IPS-11a (cell line): ENCODE results near the gene ETAA1.
A peak's percentile ranks its signal among the peaks of the same experiment; 100 is the strongest.

ENCODE experiments used
- H3K4me3 ChIP-seq: one replicate; pipeline ENCODE4 v1.5.1; 2013; ENCODE audit warnings: low read depth, low read length, control low read depth

The ETAA1 gene

DNA sequence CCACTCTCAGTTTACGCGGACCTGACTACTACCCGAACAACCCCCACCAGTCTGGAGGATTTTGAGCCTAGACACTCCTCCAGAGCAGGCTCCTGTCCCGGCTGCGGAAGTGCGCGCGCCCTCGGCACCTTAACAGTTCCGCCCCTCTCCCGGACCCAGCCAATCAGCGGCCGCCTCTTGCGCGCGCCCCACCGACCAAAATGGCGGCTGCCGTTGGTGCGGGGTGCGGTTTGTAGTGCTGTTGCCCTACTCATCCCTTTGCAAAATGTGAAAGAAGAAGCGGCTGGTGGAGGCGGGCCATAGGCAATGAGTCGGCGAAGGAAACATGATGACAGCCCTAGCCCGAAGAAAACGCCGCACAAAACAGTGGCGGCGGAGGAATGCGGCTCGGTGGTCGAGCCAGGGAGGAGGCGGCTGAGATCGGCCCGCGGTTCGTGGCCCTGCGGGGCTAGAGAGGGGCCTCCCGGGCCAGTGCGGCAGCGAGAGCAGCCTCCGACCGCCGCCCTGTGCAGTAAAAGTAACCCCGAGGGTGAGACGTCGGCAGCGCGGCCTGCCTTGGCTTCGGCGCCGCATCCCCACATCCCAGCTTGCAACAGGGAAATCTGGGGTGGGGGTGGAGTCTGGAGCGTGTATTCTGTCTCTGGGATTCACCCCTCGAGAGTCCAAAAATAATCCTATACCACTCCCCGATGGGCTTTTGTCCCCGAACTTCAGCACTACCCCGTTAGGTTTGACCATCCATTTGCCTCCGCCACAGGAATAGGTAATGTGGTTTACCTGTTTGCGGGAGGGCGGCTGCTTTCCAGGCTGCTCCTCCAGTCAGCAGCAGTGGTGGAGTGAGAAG lies at the start of gene ETAA1:
ETAA1 (plus strand) TSS at position 191 of the 844 bp plus-strand sequence; CDS start at position 307, 116 bp downstream.
- peak within 1 kb of the TSS; percentile 85 for H3K4me3 ChIP-seq

DNA sequence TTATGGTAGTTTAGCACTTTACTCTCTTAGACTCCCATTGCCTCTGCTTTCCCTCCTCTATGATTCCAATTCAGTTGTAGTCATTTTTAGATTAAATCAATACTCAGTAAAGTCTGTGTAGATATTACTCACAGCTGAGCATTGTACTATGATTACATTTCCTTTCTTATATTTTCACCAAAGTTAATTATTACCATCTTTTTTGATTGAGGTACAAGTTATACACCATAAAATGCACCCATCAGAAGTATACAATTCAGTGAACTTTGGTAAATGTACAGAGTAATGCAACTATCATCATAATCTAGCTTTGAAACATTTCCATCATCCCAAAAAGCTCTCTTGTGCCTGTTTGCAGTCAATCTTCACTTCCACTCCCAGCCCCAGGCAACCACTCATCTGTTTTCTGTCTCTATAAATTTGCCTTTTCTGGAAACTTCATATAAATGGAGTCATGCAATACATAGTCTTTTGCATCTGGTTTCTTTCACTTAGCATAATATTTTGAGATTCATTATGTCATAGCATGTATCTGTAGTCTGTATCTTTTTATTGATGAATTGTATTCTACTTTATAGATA lies 30.2 kb upstream of the ETAA1 start:
- no peak overlapping the region for H3K4me3 ChIP-seq

DNA sequence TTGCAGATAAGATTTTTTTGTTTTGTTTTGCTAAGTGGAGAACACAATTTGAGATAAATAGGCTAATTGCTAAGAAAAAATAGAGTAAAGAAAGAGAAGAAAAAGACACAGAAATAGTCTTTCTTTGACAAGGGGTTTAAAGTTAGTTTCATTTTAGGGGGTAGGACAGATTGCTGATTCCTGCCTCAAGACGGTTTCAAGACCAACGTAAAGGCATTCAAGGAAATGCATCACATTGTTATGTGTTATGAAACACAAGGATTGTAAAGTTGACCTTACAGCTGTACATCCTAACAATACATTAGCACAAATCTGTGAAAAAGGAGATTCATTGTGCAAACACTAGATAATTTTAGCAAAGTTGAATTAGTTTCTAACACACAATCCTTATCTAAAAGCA lies 22.7 kb upstream of the ETAA1 start:
- H3K4me3 ChIP-seq: no peak overlapping the region

DNA sequence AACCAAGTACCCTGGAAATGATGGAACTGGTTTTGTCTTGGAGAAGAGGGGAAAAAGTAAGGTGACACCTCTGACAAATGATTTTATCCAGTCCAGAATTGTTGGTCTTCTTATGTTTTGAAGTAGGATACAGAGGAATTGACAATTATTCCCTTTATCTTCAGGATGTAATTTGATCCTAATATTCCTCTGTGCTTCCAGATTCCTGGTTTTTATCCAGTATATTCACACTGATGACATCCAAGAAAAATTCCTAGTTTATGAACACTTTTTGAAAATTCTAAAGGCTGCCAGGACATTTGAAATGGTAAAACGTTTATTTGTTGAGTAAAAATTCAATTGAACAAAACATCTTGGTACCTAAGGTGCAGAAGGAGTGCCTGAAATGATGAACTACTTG lies 22.2 kb upstream of the ETAA1 start:
- no peak overlapping the region for H3K4me3 ChIP-seq

DNA sequence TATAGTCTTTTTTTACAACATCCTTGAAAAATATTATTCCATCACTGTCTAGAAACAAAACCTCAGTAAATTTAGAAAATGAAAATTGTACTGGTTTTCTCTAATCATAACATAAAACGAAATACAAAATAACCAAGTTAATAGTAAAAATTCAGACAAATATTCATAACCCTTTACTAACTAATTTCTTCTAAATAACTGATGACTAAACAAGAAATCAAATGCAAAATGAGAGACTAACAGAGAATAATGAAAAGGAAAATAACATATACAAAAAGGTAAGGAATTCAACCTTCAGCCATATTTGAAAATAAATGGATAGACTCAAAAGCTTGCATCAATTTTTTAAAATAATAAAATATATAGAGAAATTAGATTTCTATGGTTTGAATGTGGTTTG lies 18.6 kb upstream of the ETAA1 start:
- no peak overlapping the region for H3K4me3 ChIP-seq

DNA sequence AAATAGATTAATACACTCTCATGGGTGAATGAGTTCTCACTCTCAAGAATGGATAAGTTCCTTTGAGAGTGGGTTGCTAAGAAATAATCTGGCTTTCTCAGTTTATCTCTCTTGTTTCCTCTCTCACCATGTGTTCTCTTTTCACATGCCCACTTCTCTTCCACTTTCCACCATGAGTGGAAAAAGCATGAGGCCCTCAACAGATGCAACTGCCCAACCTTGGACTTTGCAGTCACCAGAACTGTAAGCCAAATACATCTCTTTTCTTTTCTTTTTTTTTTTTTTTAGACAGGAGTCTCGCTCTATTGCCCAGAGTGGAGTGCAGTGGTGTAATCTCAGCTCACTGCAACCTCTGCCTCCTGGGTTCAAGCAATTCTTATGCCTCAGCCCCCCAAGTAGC lies 18.1 kb upstream of the ETAA1 start:
- no peak overlapping the region for H3K4me3 ChIP-seq

DNA sequence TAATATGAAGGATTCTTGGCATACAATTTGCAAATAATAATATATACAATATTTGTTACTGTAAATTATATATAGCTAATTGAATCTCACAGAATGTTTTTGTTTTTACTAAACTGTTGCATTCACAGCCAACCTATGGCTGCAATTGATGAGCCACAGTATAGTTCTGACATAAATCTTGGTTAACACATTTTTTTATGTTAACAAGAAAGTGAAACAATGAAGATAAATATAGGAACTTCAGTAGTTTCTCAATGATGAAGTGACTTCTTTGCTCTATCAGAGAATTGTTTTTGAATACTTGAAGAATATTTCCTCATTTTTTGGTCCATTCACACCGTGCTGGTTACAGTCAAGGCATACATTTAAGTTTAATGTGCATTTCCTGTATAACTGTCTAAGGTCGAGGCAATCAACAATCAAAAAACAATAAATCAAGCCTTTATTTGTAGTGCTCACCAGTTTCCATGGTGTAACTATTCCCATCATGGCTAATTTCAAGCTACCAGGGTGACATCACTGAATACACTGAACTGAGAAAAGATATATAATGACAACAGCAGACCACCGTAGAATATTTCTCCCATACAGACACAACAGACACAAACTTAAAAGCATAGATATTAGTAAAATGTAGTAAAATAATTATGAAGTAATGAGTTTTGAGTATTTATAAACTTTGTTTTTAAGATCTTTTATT lies 12.9 kb upstream of the ETAA1 start:
- H3K4me3 ChIP-seq: no peak overlapping the region

DNA sequence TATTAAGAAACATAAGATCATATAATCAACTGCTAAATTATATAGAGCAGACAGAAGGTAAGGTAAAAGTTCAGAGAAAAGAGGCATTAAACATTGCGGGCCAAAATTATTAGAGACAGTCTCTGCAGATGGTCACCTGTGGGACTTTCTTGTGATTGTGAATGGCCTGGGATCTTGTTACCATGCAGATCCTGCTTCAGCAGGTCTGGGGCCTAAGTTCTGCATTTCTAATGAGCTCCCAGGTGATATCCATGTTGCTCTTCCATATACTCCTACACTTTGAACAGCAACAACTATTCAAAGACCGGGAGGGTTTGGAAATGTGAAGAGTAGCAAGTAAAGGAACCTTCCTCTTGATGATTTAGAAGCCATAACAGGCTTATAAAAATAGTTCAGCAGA lies 8.5 kb upstream of the ETAA1 start:
- H3K4me3 ChIP-seq: no peak overlapping the region

DNA sequence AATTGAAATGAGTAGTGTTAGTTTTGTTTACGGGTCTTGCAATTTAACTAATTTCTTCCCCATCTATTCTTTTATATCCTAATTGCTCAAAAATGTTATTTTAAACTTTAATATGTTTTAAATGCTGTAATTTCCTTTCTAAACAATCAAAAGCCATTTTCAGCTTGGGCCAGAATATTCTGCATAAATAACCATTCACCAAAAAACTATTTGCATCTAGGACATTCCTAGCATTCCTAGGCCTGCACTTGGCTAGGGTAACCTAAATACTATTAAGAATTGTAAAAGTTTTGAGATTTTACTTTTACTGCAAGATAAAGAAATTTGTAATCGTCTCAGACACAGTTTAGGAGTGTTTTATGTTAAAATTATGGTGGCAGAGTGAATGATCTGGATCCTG lies 7.8 kb upstream of the ETAA1 start:
- no peak overlapping the region for H3K4me3 ChIP-seq

DNA sequence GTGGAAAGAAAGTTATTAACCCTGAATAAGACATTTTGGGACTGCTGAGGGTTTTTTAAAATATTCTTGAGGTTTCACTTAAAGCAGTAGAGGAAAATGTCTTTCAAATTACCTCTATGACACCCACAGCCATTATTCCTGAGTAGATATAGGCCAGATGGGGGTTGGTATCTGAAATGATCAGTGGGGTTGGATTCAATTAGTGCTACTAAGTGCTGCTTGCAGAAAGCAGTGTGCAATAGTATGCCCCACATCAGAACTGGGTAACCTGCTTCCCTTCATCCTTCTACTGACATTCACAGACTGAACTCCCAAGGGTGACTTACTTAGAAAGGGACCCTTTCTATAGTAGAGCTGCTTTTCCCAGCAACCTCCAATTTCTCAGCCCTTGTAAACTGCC lies 7.3 kb upstream of the ETAA1 start:
- no peak overlapping the region for H3K4me3 ChIP-seq

DNA sequence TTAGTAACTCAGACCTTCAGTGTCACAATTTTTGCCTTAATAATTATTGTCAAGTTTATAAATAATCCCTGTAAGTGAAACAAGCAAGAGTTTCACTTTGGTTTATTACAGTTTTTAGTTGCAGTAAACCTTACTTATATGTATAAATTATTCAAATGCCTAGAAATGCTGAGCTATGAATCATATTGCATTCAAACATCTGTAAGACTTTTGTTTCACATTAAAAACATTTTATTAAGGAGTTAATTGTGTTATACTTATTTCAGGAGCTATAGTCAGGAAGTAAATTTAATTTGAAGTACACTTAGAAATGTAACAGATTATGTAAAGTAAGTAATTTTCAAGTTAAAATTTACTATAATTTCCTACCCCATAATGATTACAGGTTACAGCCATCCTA lies 3.9 kb upstream of the ETAA1 start:
- no peak overlapping the region for H3K4me3 ChIP-seq

DNA sequence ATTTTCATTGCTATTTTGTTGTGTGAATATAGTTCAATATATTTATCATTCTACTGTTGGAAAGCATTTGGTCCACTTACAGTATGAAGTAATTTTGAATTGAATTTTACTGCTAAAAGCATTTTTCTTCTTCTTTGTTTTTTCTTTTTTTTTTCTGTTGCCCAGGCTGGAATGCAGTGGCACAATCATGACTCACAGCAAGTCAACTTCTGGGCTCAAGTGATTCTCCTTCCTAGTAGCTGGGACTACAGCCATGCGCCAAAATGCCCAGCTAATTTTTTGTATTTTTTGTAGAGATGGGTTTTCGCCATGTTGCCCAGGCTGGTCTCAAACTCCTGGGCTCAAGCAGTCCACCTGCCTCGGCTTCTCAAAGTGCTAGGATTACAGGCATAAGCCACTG lies 2.4 kb upstream of the ETAA1 start:
- no peak overlapping the region for H3K4me3 ChIP-seq

DNA sequence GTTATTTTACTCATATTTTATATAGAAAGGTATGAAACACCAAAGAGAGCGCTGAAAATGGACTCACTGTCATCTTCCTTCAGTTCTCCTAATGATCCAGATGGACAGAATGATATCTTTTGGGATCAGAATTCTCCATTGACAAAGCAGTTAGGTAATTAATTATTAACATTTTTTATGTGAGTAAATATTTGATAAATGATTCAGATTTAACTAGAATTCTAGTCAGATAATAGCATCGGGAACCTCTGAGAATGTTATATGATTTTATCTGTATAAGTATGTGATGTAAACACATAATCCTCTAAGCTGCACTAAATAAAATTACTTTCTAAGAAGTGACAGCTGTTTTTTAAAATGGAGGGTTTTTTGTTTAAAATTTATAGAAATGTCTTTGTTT lies 2.0 kb downstream of the ETAA1 start:
- H3K4me3 ChIP-seq: no peak overlapping the region

DNA sequence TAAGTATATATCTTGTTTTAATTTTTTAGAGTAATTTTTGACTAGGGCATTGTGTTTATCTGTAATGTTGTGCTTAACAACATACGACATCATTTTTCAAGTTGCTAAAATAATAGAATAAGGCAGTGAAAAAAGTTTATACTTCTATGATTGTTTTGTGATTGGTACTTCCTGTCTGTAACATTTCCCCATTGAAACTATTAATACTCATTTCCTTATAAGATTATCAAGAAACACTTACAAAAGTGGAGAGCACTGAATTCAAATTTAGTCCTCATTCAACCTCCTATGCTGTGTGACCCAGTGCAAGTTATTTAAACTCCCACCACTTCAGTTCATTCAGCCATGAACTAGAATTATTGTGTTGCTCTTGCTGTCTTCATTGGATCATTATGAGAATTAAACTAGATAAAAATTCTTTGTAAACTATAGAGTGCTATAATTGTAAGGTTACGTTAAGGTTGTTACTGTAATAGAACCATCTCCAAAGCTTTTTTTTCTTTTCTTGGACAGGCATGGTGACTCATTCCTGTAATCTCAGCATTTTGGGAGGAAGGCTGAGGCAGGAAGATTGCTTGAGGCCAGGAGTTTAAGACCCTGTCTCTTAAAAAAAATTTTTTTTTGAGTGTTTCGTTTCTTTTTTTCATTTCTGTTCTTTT lies 2.8 kb downstream of the ETAA1 start:
- H3K4me3 ChIP-seq: no peak overlapping the region

DNA sequence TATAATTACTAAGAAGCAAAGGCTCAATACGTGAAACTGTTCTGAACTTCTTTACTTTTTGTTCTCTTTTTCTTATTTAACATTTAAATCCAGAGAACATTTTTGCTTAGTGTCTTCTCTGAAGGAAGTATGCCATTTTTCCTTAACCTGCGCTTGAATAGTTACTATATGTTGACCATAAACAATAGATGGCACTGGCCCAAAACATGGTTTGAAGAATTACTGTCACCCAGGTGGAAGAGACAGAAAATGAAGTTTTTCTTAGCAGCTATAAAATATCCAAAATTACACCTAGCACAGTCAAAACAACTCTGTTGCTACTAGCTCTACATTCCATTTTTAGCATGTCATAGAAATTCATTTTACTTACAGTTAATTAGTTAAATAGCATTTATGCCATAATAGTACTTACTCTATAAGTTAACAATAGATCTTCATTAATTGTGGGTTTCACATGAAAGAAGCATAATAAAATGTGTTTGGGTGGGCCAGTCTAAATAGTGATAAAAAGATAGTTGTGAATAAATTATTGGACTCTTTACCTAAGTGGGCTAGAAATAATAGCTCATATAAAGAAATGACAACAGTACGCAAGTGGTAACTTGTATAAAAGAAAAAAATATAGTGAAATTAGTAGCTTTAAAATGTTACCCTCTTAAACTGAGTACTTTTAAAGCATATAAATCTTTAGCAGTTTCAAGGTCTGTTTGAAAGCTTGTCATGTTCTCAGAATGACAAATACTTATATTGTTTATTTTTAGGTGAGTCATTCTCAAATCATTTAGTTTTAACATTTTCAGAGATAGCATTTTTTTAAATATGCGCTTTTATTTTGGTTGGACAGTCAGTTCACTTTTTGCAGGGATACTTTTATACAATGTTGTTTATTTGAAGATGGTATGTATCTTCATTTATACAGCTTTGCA lies 3.7 kb downstream of the ETAA1 start:
- H3K4me3 ChIP-seq: no peak overlapping the region

DNA sequence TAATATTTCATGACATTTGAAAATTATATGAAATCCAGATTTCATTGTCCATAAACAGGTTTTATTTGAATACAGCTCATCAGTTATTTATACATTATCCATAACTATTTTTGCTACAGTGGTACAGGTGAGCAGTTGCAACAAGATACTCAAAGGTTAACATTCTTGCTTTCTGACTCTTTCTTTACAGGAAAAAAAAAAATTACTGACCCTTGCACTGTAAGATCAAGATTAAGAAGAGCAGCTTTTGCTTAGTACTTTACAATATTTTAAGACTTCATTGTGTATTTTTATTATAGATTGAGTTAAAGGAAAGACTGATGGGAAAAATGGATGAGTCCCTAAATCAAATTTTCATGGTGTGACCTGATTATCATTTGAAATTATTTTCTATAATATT lies 11.2 kb downstream of the ETAA1 start:
- H3K4me3 ChIP-seq: no peak overlapping the region

DNA sequence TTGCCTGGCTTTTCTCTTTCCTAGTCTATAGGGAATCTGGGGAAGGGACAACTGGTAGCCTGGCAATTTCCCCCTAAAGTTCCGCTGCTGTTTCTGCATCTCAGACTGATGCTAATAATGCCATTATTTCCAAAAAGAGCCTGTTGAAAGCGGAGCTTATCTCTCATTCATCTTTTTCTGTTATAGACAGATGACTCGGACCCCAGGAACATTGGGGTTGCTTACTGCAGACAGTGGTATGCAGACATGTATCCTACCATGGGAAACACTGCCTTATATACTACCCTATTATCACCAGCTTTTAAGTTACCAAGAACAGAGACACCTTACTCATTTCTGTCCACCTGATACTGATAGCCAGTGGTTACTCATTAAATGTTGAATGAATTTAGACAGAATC lies 15.3 kb downstream of the ETAA1 start:
- no peak overlapping the region for H3K4me3 ChIP-seq

DNA sequence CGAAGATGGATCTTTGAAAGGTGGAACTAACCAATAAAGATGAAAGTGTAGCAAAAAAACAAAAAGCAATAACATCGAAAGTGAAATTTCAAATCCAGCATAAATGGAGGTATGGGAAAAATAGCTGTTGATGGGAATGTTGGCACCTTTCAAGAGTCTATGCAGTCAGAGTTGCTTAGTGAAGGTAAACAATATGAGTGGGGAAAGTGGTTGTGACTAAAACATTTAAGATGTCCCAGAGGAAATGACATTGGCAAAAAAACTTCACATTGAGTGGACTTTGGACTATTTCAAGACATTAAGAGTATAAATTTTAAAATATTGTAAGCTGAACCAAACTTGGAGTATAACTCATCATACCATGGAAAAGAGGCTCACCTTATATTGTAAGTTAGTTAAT lies 17.7 kb downstream of the ETAA1 start:
- no peak overlapping the region for H3K4me3 ChIP-seq

DNA sequence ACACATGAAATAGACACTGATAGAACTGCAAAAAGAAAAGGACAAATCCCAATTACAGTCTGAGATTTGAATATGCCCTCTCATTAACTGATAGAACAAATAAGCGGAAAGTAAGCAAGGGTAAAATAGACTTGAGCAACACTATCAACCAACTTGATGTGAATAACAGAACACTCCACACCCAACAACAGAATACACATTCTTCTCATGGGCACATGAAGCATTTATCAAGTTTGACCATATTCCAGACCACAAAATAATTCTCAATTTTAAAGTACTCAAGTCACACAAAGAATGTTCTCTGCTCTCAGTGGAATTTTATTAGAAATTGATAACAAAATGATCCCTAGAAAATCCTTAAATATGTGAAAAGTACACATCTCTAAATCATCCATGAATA lies 19.0 kb downstream of the ETAA1 start:
- no peak overlapping the region for H3K4me3 ChIP-seq

DNA sequence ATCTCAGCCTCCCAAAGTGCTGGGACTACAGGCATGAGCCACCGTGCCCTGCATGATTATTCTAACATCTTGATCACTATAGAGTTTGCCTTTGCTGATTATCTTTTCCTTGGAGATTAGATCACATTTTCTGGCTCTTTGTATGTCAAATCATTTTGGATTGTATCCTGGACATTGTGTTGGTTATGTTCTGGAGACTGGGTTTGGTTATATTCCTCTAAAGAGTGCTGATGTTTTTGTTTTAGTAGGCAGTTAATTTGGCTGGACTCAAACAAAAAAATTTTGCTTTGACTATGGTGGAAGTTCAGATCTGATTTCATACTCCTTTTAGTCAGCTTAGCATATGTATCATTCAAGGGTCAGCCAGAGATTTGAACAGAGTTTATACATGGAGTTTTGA lies 26.4 kb downstream of the ETAA1 start:
- H3K4me3 ChIP-seq: no peak overlapping the region

DNA sequence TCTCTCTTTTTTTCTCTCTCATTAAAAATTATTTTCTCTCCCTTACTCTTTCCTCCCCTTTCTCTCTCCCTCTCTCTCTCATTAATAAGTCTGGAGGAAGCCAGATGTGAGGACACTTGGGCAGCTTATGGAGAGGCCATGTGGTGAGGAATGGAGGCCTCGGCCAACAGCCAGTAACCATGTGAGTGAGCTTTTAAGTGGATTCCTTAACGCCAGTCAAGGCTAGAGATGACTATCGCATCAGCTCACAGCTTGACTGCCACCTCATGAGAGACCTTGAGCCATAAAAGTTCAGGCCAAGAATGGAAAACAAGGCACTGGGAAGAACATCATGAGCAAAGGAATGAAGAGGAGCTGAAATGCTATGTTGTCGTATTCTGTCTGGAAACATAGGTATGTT lies 39.1 kb downstream of the ETAA1 start:
- H3K4me3 ChIP-seq: no peak overlapping the region
